Measurements from ENCODE around the gene SLC6A4.
"Not testable (repeated sequence)": the region's sequence is repeated elsewhere in the genome, so short reads cannot be mapped to it uniquely, and the experiment has no call there.

The SLC6A4 gene

GRCh38 chr17:30234964-30235363 is 533 bp downstream of the SLC6A4 start:
- peaks cover 0 to 33% (median 26%) of the 10 kb centered on the region in 4 experiments for H3K4me1 ChIP-seq (ENCODE audit: control extremely low read depth in 1 of 4, control insufficient read depth in 4 of 4, insufficient read depth in 4 of 4, low read length in 3 of 4)
- no peaks in the 10 kb centered on the region for H3K36me3 ChIP-seq (ENCODE audit: control insufficient read depth in 4 of 4, insufficient read depth in 4 of 4, low read length in 3 of 4)
- POLR2A ChIA-PET, result interaction anchor here (0.6 kb wide), 1 partner anchor 70 kb away, joined by 5 read pairs; no protein-coding TSS in a partner anchor
- 52% methylated on average over 12 of the region's 12 CpGs for WGBS (ENCODE audit: insufficient coverage)
- CTCF ChIA-PET, result interaction anchor here (1.0 to 1.1 kb wide), 2 partner anchors 20 to 110 kb away, joined by 3 read pairs; no protein-coding TSS in a partner anchor
- no peaks in the 10 kb centered on the region for H3K9me3 ChIP-seq (ENCODE audit: control extremely low read depth in 1 of 5, control insufficient read depth in 4 of 5, insufficient read depth in 2 of 5, low read depth in 1 of 5, low read length in 4 of 5)
- no peak overlapping the region for H3K27ac ChIP-seq (ENCODE audit: insufficient read depth in 1 of 2, low read depth in 1 of 2, low read length in 2 of 2, poor library complexity in 1 of 2, severe bottlenecking in 2 of 2)
- peak overlapping the region in 5 of 7 experiments; percentile 21 to 73 (median 54) for H3K4me3 ChIP-seq (ENCODE audit: control insufficient read depth in 1 of 7, extremely low read depth in 1 of 7, insufficient read depth in 4 of 7, low read depth in 2 of 7, low read length in 6 of 7)
- peak in 2 of 3 donors; percentile 35 to 39 for DNase-seq
- peaks cover 10 to 78% (median 43%) of the 10 kb centered on the region in 5 experiments for H3K27me3 ChIP-seq (replicated peaks in 2 of 5; ENCODE audit: control insufficient read depth in 4 of 5, insufficient read depth in 5 of 5, low read length in 4 of 5)

- Histone ChIP-seq H3K36me3 (ENCODE audit: control insufficient read depth in 4 of 4, insufficient read depth in 4 of 4, low read length in 3 of 4) (no peaks in the 10 kb centered on the region), H3K27ac (ENCODE audit: insufficient read depth in 1 of 2, low read depth in 1 of 2, low read length in 2 of 2, poor library complexity in 1 of 2, severe bottlenecking in 2 of 2) (no peak overlapping the region), H3K4me3 (ENCODE audit: control insufficient read depth in 1 of 7, extremely low read depth in 1 of 7, insufficient read depth in 4 of 7, low read depth in 2 of 7, low read length in 6 of 7) (no peak overlapping the region), H3K9me3 (ENCODE audit: control extremely low read depth in 1 of 5, control insufficient read depth in 4 of 5, insufficient read depth in 2 of 5, low read depth in 1 of 5, low read length in 4 of 5) (no peaks in the 10 kb centered on the region), H3K4me1 (ENCODE audit: control extremely low read depth in 1 of 4, control insufficient read depth in 4 of 4, insufficient read depth in 4 of 4, low read length in 3 of 4) (peaks cover 0 to 33% (median 26%) of the 10 kb centered on the region in 4 experiments), H3K27me3 (replicated peaks in 2 of 5; ENCODE audit: control insufficient read depth in 4 of 5, insufficient read depth in 5 of 5, low read length in 4 of 5) (peaks cover 10 to 71% (median 43%) of the 10 kb centered on the region in 5 experiments)
- ChIA-PET CTCF (interaction anchor here (1.0 to 1.1 kb wide), 2 partner anchors 19 to 109 kb away, joined by 3 read pairs; no protein-coding TSS in a partner anchor), POLR2A (no interaction called here)
- no peak for DNase-seq
- 100% methylated on average over 5 of the region's 6 CpGs for WGBS (ENCODE audit: insufficient coverage)
Observed at GRCh38 chr17:30234296-30234695, 1.2 kb downstream of the SLC6A4 start.

- Histone ChIP-seq H3K36me3 (ENCODE audit: control insufficient read depth in 4 of 4, insufficient read depth in 4 of 4, low read length in 3 of 4) (no peaks in the 10 kb centered on the region), H3K4me1 (ENCODE audit: control extremely low read depth in 1 of 4, control insufficient read depth in 4 of 4, insufficient read depth in 4 of 4, low read length in 3 of 4) (peaks cover 0 to 25% (median 19%) of the 10 kb centered on the region in 4 experiments), H3K27me3 (replicated peaks in 2 of 5; ENCODE audit: control insufficient read depth in 4 of 5, insufficient read depth in 5 of 5, low read length in 4 of 5) (peaks cover 10 to 61% (median 35%) of the 10 kb centered on the region in 5 experiments), H3K9me3 (ENCODE audit: control extremely low read depth in 1 of 5, control insufficient read depth in 4 of 5, insufficient read depth in 2 of 5, low read depth in 1 of 5, low read length in 4 of 5) (no peaks in the 10 kb centered on the region), H3K4me3 (ENCODE audit: control insufficient read depth in 1 of 7, extremely low read depth in 1 of 7, insufficient read depth in 4 of 7, low read depth in 2 of 7, low read length in 6 of 7) (no peak overlapping the region), H3K27ac (ENCODE audit: insufficient read depth in 1 of 2, low read depth in 1 of 2, low read length in 2 of 2, poor library complexity in 1 of 2, severe bottlenecking in 2 of 2) (no peak overlapping the region)
- WGBS (ENCODE audit: insufficient coverage), result 85% methylated on average over 8 of the region's 11 CpGs
- ChIA-PET POLR2A (no interaction called here), CTCF (interaction anchor here (1.6 kb wide), 1 partner anchor 54 kb away, joined by 3 read pairs; no protein-coding TSS in a partner anchor)
- DNase-seq, result no peak
Observed at GRCh38 chr17:30232824-30233427, 2.6 kb downstream of the SLC6A4 start.

- 92% methylated on average over 9 of the region's 10 CpGs for WGBS (ENCODE audit: insufficient coverage)
- peaks cover 10 to 54% (median 30%) of the 10 kb centered on the region in 5 experiments for H3K27me3 ChIP-seq (replicated peaks in 2 of 5; ENCODE audit: control insufficient read depth in 4 of 5, insufficient read depth in 5 of 5, low read length in 4 of 5)
- ChIA-PET POLR2A (no interaction called here), CTCF (interaction anchor here (0.6 to 1.6 kb wide), 3 partner anchors 54 to 244 kb away, joined by 3 to 5 read pairs (median 3); no protein-coding TSS in a partner anchor)
- H3K9me3 ChIP-seq (ENCODE audit: control extremely low read depth in 1 of 5, control insufficient read depth in 4 of 5, insufficient read depth in 2 of 5, low read depth in 1 of 5, low read length in 4 of 5), result no peaks in the 10 kb centered on the region
- peaks cover 0 to 20% (median 18%) of the 10 kb centered on the region in 4 experiments for H3K4me1 ChIP-seq (ENCODE audit: control extremely low read depth in 1 of 4, control insufficient read depth in 4 of 4, insufficient read depth in 4 of 4, low read length in 3 of 4)
- no peaks in the 10 kb centered on the region for H3K36me3 ChIP-seq (ENCODE audit: control insufficient read depth in 4 of 4, insufficient read depth in 4 of 4, low read length in 3 of 4)
- no peak overlapping the region for H3K4me3 ChIP-seq (ENCODE audit: control insufficient read depth in 1 of 7, extremely low read depth in 1 of 7, insufficient read depth in 4 of 7, low read depth in 2 of 7, low read length in 6 of 7)
- no peak overlapping the region for H3K27ac ChIP-seq (ENCODE audit: insufficient read depth in 1 of 2, low read depth in 1 of 2, low read length in 2 of 2, poor library complexity in 1 of 2, severe bottlenecking in 2 of 2)
- DNase-seq, result no peak
Observed at GRCh38 chr17:30232015-30232823, 3.3 kb downstream of the SLC6A4 start.

GRCh38 chr17:30230596-30231125 is 4.8 kb downstream of the SLC6A4 start:
- peaks cover 0 to 8% (median 7%) of the 10 kb centered on the region in 4 experiments for H3K4me1 ChIP-seq (ENCODE audit: control extremely low read depth in 1 of 4, control insufficient read depth in 4 of 4, insufficient read depth in 4 of 4, low read length in 3 of 4)
- H3K4me3 ChIP-seq (ENCODE audit: control insufficient read depth in 1 of 7, extremely low read depth in 1 of 7, insufficient read depth in 4 of 7, low read depth in 2 of 7, low read length in 6 of 7), result no peak overlapping the region
- ChIA-PET CTCF (interaction anchor here (1.4 kb wide), 1 partner anchor 106 kb away, joined by 5 read pairs; no protein-coding TSS in a partner anchor), POLR2A (no interaction called here)
- H3K9me3 ChIP-seq (ENCODE audit: control extremely low read depth in 1 of 5, control insufficient read depth in 4 of 5, insufficient read depth in 2 of 5, low read depth in 1 of 5, low read length in 4 of 5), result no peaks in the 10 kb centered on the region
- DNase-seq, result no peak
- H3K36me3 ChIP-seq (ENCODE audit: control insufficient read depth in 4 of 4, insufficient read depth in 4 of 4, low read length in 3 of 4), result no peaks in the 10 kb centered on the region
- 94% methylated on average over 6 of the region's 7 CpGs for WGBS (ENCODE audit: insufficient coverage)
- H3K27me3 ChIP-seq (replicated peaks in 2 of 5; ENCODE audit: control insufficient read depth in 4 of 5, insufficient read depth in 5 of 5, low read length in 4 of 5), result peaks cover 8 to 40% (median 22%) of the 10 kb centered on the region in 5 experiments
- no peak overlapping the region for H3K27ac ChIP-seq (ENCODE audit: insufficient read depth in 1 of 2, low read depth in 1 of 2, low read length in 2 of 2, poor library complexity in 1 of 2, severe bottlenecking in 2 of 2)

- DNase-seq; H3K36me3 ChIP-seq (ENCODE audit: control insufficient read depth in 4 of 4, insufficient read depth in 4 of 4, low read length in 3 of 4); H3K9me3 ChIP-seq (ENCODE audit: control extremely low read depth in 1 of 5, control insufficient read depth in 4 of 5, insufficient read depth in 2 of 5, low read depth in 1 of 5, low read length in 4 of 5); H3K4me3 ChIP-seq (ENCODE audit: control insufficient read depth in 1 of 7, extremely low read depth in 1 of 7, insufficient read depth in 4 of 7, low read depth in 2 of 7, low read length in 6 of 7); H3K27ac ChIP-seq (ENCODE audit: insufficient read depth in 1 of 2, low read depth in 1 of 2, low read length in 2 of 2, poor library complexity in 1 of 2, severe bottlenecking in 2 of 2); H3K4me1 ChIP-seq (ENCODE audit: control extremely low read depth in 1 of 4, control insufficient read depth in 4 of 4, insufficient read depth in 4 of 4, low read length in 3 of 4); POLR2A ChIA-PET: not testable (repeated sequence)
- CTCF ChIA-PET, result interaction anchor here (0.7 kb wide), 1 partner anchor 18 kb away, joined by 3 read pairs; no protein-coding TSS in a partner anchor
- WGBS (ENCODE audit: insufficient coverage), result no CpG with 5 or more reads among the region's 1 CpG
- H3K27me3 ChIP-seq (replicated peaks in 2 of 5; ENCODE audit: control insufficient read depth in 4 of 5, insufficient read depth in 5 of 5, low read length in 4 of 5), result peaks cover 8 to 33% (median 18%) of the 10 kb centered on the region in 5 experiments
Observed at GRCh38 chr17:30230009-30230408, 5.5 kb downstream of the SLC6A4 start.
